ENCODE data around the gene OR7E24.

GRCh38 chr19:9251236-9251635 lies 506 bp downstream of the OR7E24 start:
- TF ChIP-seq CTCF (IDR thresholded peaks at IDR 0.05) (no peak), POLR2A (IDR thresholded peaks at IDR 0.05) (no peak)

All from Peyer's patch (tissue), 4 donors.